Colon (tissue), 2 donors: Measurements from ENCODE around the gene GRK5.

Experiments used
- FAIRE-seq: peaks from 2 replicates; lab custom pipeline; 2012; peaks lifted over from hg19 to GRCh38; lab: Jason Lieb, UNC
- donor health status: control.
- donor health status: control.

The GRK5 gene

GRCh38 chr10:119384127-119384526 lies 176.8 kb downstream of the GRK5 start:
- FAIRE-seq, result no peak

GRCh38 chr10:119386666-119387065 lies 179.3 kb downstream of the GRK5 start:
- FAIRE-seq, result no peak

- FAIRE-seq, result no peak
Observed at GRCh38 chr10:119388849-119389345, 181.5 kb downstream of the GRK5 start.

GRCh38 chr10:119391440-119392251 lies 184.3 kb downstream of the GRK5 start:
- no peak for FAIRE-seq

GRCh38 chr10:119393019-119393418 lies 185.6 kb downstream of the GRK5 start:
- FAIRE-seq, result no peak

- no peak for FAIRE-seq
Observed at GRCh38 chr10:119393421-119393820, 186.1 kb downstream of the GRK5 start.

- FAIRE-seq, result no peak
Observed at GRCh38 chr10:119393845-119394244, 186.5 kb downstream of the GRK5 start.

GRCh38 chr10:119394657-119395279 lies 187.4 kb downstream of the GRK5 start:
- no peak for FAIRE-seq

- no peak for FAIRE-seq
Observed at GRCh38 chr10:119395280-119396007, 188.1 kb downstream of the GRK5 start.

- no peak for FAIRE-seq
Observed at GRCh38 chr10:119396008-119396708, 188.8 kb downstream of the GRK5 start.

GRCh38 chr10:119396709-119397071 lies 189.3 kb downstream of the GRK5 start:
- no peak for FAIRE-seq

GRCh38 chr10:119397416-119397815 lies 190.0 kb downstream of the GRK5 start:
- no peak for FAIRE-seq

- no peak for FAIRE-seq
Observed at GRCh38 chr10:119398996-119399395, 191.6 kb downstream of the GRK5 start.

- FAIRE-seq, result no peak
Observed at GRCh38 chr10:119399466-119399865, 192.1 kb downstream of the GRK5 start.

GRCh38 chr10:119401671-119402395 lies 194.5 kb downstream of the GRK5 start:
- no peak for FAIRE-seq

GRCh38 chr10:119403921-119404320 lies 196.6 kb downstream of the GRK5 start:
- FAIRE-seq, result no peak

GRCh38 chr10:119404719-119405519 lies 197.5 kb downstream of the GRK5 start:
- FAIRE-seq, result no peak

GRCh38 chr10:119405520-119405807 lies 198.1 kb downstream of the GRK5 start:
- no peak for FAIRE-seq

GRCh38 chr10:119406137-119406536 lies 198.8 kb downstream of the GRK5 start:
- no peak for FAIRE-seq

GRCh38 chr10:119406601-119407253 lies 199.4 kb downstream of the GRK5 start:
- FAIRE-seq, result no peak
